H1 (cell line): ENCODE results near the gene MT1X. TPM values are rescaled to one million over a fixed set of nuclear protein-coding genes. Genes with fewer than 3 reads are reported as not detected.

Experiments used
- CTCF ChIA-PET: fragments of 300-600 bp; sonication (Branson Sonifier 250); formaldehyde crosslinking; loops from one replicate; lab custom pipeline; 2021; ENCODE audit not compliant: partially characterized antibody; lab: Charles Lee
- POLR2A ChIA-PET: fragments of 300-600 bp; sonication (Branson Sonifier 250); formaldehyde crosslinking; loops from one replicate; lab custom pipeline; 2021; ENCODE audit warnings: inconsistent platforms; ENCODE audit not compliant: partially characterized antibody; lab: Charles Lee
- DNase-seq, 2 experiments: peaks; one replicate each; pipeline versions ENCODE4 v3.0.0 to v3.0.0-alpha.2; 2010 to 2022; ENCODE audit warnings: low spot score in 2 of 2, low read depth in 1 of 2, mixed read lengths in 1 of 2
- FAIRE-seq: peaks from 2 replicates; lab custom pipeline; 2011; peaks lifted over from hg19 to GRCh38; lab: Jason Lieb, UNC
- H2AFZ ChIP-seq: 2 replicates; pipeline ENCODE4 v1.8.1; 2012; ENCODE audit warnings: low read length, inconsistent platforms
- H2AK5ac ChIP-seq: 2 replicates; pipeline ENCODE4 v1.6.1; 2013; ENCODE audit warnings: low read depth, low read length
- H2BK120ac ChIP-seq: replicated peaks from 2 replicates; pipeline ENCODE3; 2013; ENCODE audit warnings: low read depth, low read length, inconsistent platforms
- H2BK12ac ChIP-seq: 2 replicates; pipeline ENCODE4 v1.6.1; 2013; ENCODE audit warnings: low read depth, low read length
- H2BK15ac ChIP-seq: 2 replicates; pipeline ENCODE4 v1.6.1; 2013; ENCODE audit warnings: low read length
- H2BK20ac ChIP-seq: 2 replicates; pipeline ENCODE4 v1.6.1; 2013; ENCODE audit warnings: low read length
- H2BK5ac ChIP-seq: 2 replicates; pipeline ENCODE4 v1.6.1; 2013; ENCODE audit warnings: low read depth, low read length
- H3K14ac ChIP-seq: 2 replicates; pipeline ENCODE4 v1.6.1; 2013; ENCODE audit warnings: inconsistent platforms; ENCODE audit not compliant: insufficient read length
- H3K18ac ChIP-seq: 2 replicates; pipeline ENCODE4 v1.6.1; 2013; ENCODE audit warnings: low read length; ENCODE audit errors: extremely low read depth
- H3K23ac ChIP-seq: 2 replicates; pipeline ENCODE4 v1.6.1; 2013; ENCODE audit warnings: inconsistent platforms; ENCODE audit not compliant: insufficient read length
- H3K23me2 ChIP-seq: 2 replicates; pipeline ENCODE4 v1.6.1; 2013; ENCODE audit warnings: low read depth, low read length
- H3K27ac ChIP-seq: 2 replicates; pipeline ENCODE4 v1.6.1; 2011; ENCODE audit warnings: low read depth, low read length, inconsistent platforms
- H3K27me3 ChIP-seq, 4 experiments: replicated peaks in 1 of 4; 1 replicate in 1 of 4; 2 replicates in 3 of 4; pipeline versions ENCODE4 v1.6.1 to v1.8.1; 2011 to 2013; ENCODE audit warnings: low read length in 3 of 4, mild to moderate bottlenecking in 3 of 4, inconsistent platforms in 2 of 4, mixed read lengths in 2 of 4, moderate library complexity in 1 of 4; ENCODE audit not compliant: control insufficient read depth in 3 of 4, insufficient read depth in 3 of 4; ENCODE audit errors: extremely low read depth in 1 of 4
- H3K36me3 ChIP-seq, 4 experiments: 2 replicates each; pipeline versions ENCODE4 v1.6.1 to v1.8.1; 2011 to 2013; ENCODE audit warnings: mild to moderate bottlenecking in 4 of 4, low read length in 3 of 4, moderate library complexity in 2 of 4, control low read depth in 1 of 4, inconsistent platforms in 1 of 4; ENCODE audit not compliant: insufficient read depth in 4 of 4, control insufficient read depth in 2 of 4
- H3K4ac ChIP-seq: replicated peaks from 2 replicates; pipeline ENCODE3; 2013; ENCODE audit warnings: low read length, low read depth, mixed read lengths, inconsistent platforms; ENCODE audit not compliant: insufficient read length
- H3K4me1 ChIP-seq, 4 experiments: replicated peaks in 1 of 4; 1 replicate in 1 of 4; 2 replicates in 3 of 4; pipeline versions ENCODE4 v1.6.1 to v1.8.1; 2011 to 2013; ENCODE audit warnings: low read length in 3 of 4, inconsistent platforms in 2 of 4, mixed read lengths in 1 of 4; ENCODE audit not compliant: insufficient read depth in 4 of 4, control insufficient read depth in 3 of 4
- H3K4me2 ChIP-seq, 2 experiments: 2 replicates each; pipeline versions ENCODE4 v1.6.1 to v1.8.1; 2011 to 2013; ENCODE audit warnings: low read depth in 2 of 2, low read length in 2 of 2, control low read depth in 1 of 2, inconsistent platforms in 1 of 2, mild to moderate bottlenecking in 1 of 2; ENCODE audit not compliant: insufficient read depth in 1 of 2
- H3K4me3 ChIP-seq, 4 experiments: fragments of 200-600, 300-600 bp in 1 of 4; sonication (generic), shearing (Covaris generic), sonication (Bioruptor Twin) in 1 of 4; 2 replicates each; pipeline versions ENCODE4 v1.5.1 to v1.8.1; 2011 to 2016; ENCODE audit warnings: low read length in 4 of 4, low read depth in 3 of 4, control low read depth in 2 of 4, inconsistent platforms in 2 of 4, mild to moderate bottlenecking in 2 of 4, mixed read lengths in 1 of 4, moderate library complexity in 1 of 4; ENCODE audit not compliant: insufficient read depth in 2 of 4; ENCODE audit errors: extremely low read depth in 1 of 4
- H3K56ac ChIP-seq: replicated peaks from 2 replicates; pipeline ENCODE3; 2013; ENCODE audit warnings: low read depth, mild to moderate bottlenecking, mixed read lengths, low read length, inconsistent platforms; ENCODE audit not compliant: insufficient read length
- H3K79me1 ChIP-seq: 2 replicates; pipeline ENCODE4 v1.6.1; 2013; ENCODE audit warnings: low read depth, low read length, control low read depth
- H3K79me2 ChIP-seq, 2 experiments: 2 replicates each; pipeline versions ENCODE4 v1.6.1 to v1.8.1; 2012 to 2013; ENCODE audit warnings: low read length in 2 of 2, mild to moderate bottlenecking in 2 of 2, inconsistent platforms in 1 of 2; ENCODE audit not compliant: insufficient read depth in 2 of 2, control insufficient read depth in 1 of 2
- H3K9ac ChIP-seq, 4 experiments: replicated peaks in 1 of 4; 1 replicate in 1 of 4; 2 replicates in 3 of 4; pipeline versions ENCODE4 v1.6.1 to v1.8.1; 2011 to 2013; ENCODE audit warnings: low read depth in 3 of 4, low read length in 3 of 4, control low read depth in 2 of 4, mild to moderate bottlenecking in 2 of 4, moderate library complexity in 2 of 4, inconsistent platforms in 1 of 4; ENCODE audit errors: extremely low read depth in 1 of 4
- H3K9me3 ChIP-seq, 2 experiments: 2 replicates each; pipeline versions ENCODE4 v1.6.1 to v1.8.1; 2012 to 2013; ENCODE audit warnings: mild to moderate bottlenecking in 2 of 2, moderate library complexity in 2 of 2, control low read depth in 1 of 2, inconsistent platforms in 1 of 2, low read depth in 1 of 2, low read length in 1 of 2, mixed read lengths in 1 of 2; ENCODE audit not compliant: insufficient read depth in 2 of 2
- H4K20me1 ChIP-seq, 2 experiments: replicated peaks in 1 of 2; 2 replicates each; pipeline versions ENCODE3 to v1.8.1; 2011 to 2013; ENCODE audit warnings: inconsistent platforms in 2 of 2, low read length in 2 of 2, mild to moderate bottlenecking in 1 of 2; ENCODE audit not compliant: insufficient read depth in 2 of 2, control insufficient read depth in 1 of 2
- H4K5ac ChIP-seq: 2 replicates; pipeline ENCODE4 v1.6.1; 2013; ENCODE audit warnings: low read length, low read depth, mixed read lengths, inconsistent platforms; ENCODE audit not compliant: insufficient read length
- H4K8ac ChIP-seq: 2 replicates; pipeline ENCODE4 v1.8.0; 2013; ENCODE audit warnings: mild to moderate bottlenecking, moderate library complexity, low read length, inconsistent platforms; ENCODE audit not compliant: insufficient read depth; ENCODE audit errors: extremely low read depth
- H4K91ac ChIP-seq: replicated peaks from 2 replicates; pipeline ENCODE3; 2013; ENCODE audit warnings: low read length, mixed read lengths, inconsistent platforms; ENCODE audit not compliant: insufficient read length
- BACH1 ChIP-seq: IDR thresholded peaks from 2 replicates; pipeline ENCODE4 v1.6.1; 2012; ENCODE audit warnings: low read length, improper control_type of control experiment
- E2F6 ChIP-seq: IDR thresholded peaks from 2 replicates; pipeline ENCODE4 v1.6.1; 2012; ENCODE audit warnings: inconsistent platforms
- FOSL1 ChIP-seq: IDR thresholded peaks from 2 replicates; pipeline ENCODE4 v1.6.1; 2011; ENCODE audit warnings: mild to moderate bottlenecking, low read depth, low read length, moderate library complexity; ENCODE audit not compliant: insufficient read depth
- KDM4A ChIP-seq: IDR thresholded peaks from one replicate; pipeline ENCODE4 v1.7.1; 2012; ENCODE audit warnings: low read depth, mild to moderate bottlenecking, moderate library complexity, low read length, inconsistent platforms; ENCODE audit not compliant: severe bottlenecking
- POU5F1 ChIP-seq: IDR thresholded peaks from 2 replicates; pipeline ENCODE4 v1.6.1; 2011; ENCODE audit warnings: low read depth, mild to moderate bottlenecking, low read length, moderate library complexity
- SRF ChIP-seq: IDR thresholded peaks from 2 replicates; pipeline ENCODE4 v1.6.1; 2011; ENCODE audit warnings: mild to moderate bottlenecking, low read depth, low read length, moderate library complexity
- WGBS, 2 experiments: shearing (Covaris generic) in 1 of 2; methylation state at CpG; one replicate each; pipeline versions ENCODE4 v1.1.6 to v1.1.7; 2013 to 2015; ENCODE audit warnings: low lambda C conversion rate in 2 of 2, mixed read lengths in 2 of 2, inconsistent platforms in 1 of 2, low coverage in 1 of 2, missing lambda C conversion rate in 1 of 2; ENCODE audit not compliant: insufficient replicate concordance in 2 of 2, insufficient coverage in 1 of 2, insufficient read length in 1 of 2; ENCODE audit errors: extremely low coverage in 1 of 2, missing lambda C conversion rate in 1 of 2; 5-methylcytosine and 5-hydroxymethylcytosine counted together
- polyA plus RNA-seq, 7 experiments: library from polyadenylated mRNA; depleted of rRNA in 3 of 7; stranded (reverse) in 5 of 7; unstranded in 2 of 7; fragments of >200 nt in 5 of 7; fragments of 200-250 nt in 2 of 7; gene quantifications; 1 replicate in 5 of 7; 2 replicates in 1 of 7; 4 replicates in 1 of 7; pipeline versions ENCODE4 v1.2.1 to v1.2.3, GENCODE V29; 2011 to 2013; ENCODE audit warnings: missing spikeins in 2 of 7, mixed read lengths in 2 of 7
- total RNA-seq: library from RNA; stranded (reverse); fragmentation: NEBNext Ultra II Directional; extraction: Animal tissue kit (Norgen Biotek cat#: 25700); gene quantifications from 2 replicates; pipeline ENCODE4 v1.2.1, GENCODE V29; 2021

MT1X gene
- total and polyA plus RNA-seq, 2 of the 8 experiments (the other 6 are each of a cell fraction or from before 2014, with no cell fraction given): 52.4 to 1,060 TPM

- Histone ChIP-seq H3K9me3 (no peaks in the 10 kb centered on the region), H3K4ac (no peak overlapping the region), H3K79me1 (no peaks in the 10 kb centered on the region), H2BK120ac (no peak overlapping the region), H3K14ac (no peak overlapping the region), H2AK5ac (no peak overlapping the region), H3K4me1 (peaks cover 1 to 18% (median 7%) of the 10 kb centered on the region in 4 experiments), H3K23me2 (peaks cover 9% of the 10 kb centered on the region), H4K91ac (no peak overlapping the region), H3K36me3 (no peaks in the 10 kb centered on the region; a peak in 1 of 8 replicates), H3K4me3 (no peak overlapping the region), H3K9ac (no peak overlapping the region), H2BK20ac (no peak overlapping the region), H2BK5ac (no peak overlapping the region), H2AFZ (no peak overlapping the region), H4K20me1 (peaks cover 14 to 32% of the 10 kb centered on the region in 2 experiments), H4K8ac (no peak overlapping the region), H3K27ac (no peak overlapping the region), H2BK15ac (no peak overlapping the region; the same call in 1 of the 2 replicates), H3K18ac (no peak overlapping the region), H3K56ac (no peak overlapping the region), H3K23ac (no peak overlapping the region), H3K79me2 (no peaks in the 10 kb centered on the region), H3K27me3 (peaks cover 96 to 100% (median 100%) of the 10 kb centered on the region in 4 experiments), H3K4me2 (no peak overlapping the region; a peak in 1 of 4 replicates), H4K5ac (no peak overlapping the region), H2BK12ac (no peak overlapping the region; the same call in 1 of the 2 replicates)
- FAIRE-seq (no peak), DNase-seq (no peak)
- ChIA-PET POLR2A (interaction anchor here (0.6 to 2.2 kb wide), 6 partner anchors 10 to 40 kb away, joined by 3 to 8 read pairs (median 4); partner anchors contain the start of genes MT1G and MT1H), CTCF (interaction anchor here (1.0 to 1.8 kb wide), 5 partner anchors 9 to 46 kb away, joined by 3 to 7 read pairs (median 3); no protein-coding TSS in a partner anchor)
- 40% methylated on average over 7 of the region's 7 CpGs; no CpG with 5 or more reads in 1 of the 2 experiments for WGBS, 2 experiments
- TF ChIP-seq SRF: no peak
- TF ChIP-seq POU5F1: no peak
- TF ChIP-seq FOSL1: no peak
- no peak for TF ChIP-seq KDM4A
- TF ChIP-seq BACH1: no peak
- no peak for TF ChIP-seq E2F6
These were observed 48.7 kb upstream of the MT1X start for GRCh38 chr16:56633535-56633934.
